ENCODE results near the gene MYL3.

MYL3 gene

GRCh38 chr3:46899151-46900006 is 36.1 kb upstream of the MYL3 start:
- DNase-seq (ENCODE audit: low spot score), result no peak

DNA sequence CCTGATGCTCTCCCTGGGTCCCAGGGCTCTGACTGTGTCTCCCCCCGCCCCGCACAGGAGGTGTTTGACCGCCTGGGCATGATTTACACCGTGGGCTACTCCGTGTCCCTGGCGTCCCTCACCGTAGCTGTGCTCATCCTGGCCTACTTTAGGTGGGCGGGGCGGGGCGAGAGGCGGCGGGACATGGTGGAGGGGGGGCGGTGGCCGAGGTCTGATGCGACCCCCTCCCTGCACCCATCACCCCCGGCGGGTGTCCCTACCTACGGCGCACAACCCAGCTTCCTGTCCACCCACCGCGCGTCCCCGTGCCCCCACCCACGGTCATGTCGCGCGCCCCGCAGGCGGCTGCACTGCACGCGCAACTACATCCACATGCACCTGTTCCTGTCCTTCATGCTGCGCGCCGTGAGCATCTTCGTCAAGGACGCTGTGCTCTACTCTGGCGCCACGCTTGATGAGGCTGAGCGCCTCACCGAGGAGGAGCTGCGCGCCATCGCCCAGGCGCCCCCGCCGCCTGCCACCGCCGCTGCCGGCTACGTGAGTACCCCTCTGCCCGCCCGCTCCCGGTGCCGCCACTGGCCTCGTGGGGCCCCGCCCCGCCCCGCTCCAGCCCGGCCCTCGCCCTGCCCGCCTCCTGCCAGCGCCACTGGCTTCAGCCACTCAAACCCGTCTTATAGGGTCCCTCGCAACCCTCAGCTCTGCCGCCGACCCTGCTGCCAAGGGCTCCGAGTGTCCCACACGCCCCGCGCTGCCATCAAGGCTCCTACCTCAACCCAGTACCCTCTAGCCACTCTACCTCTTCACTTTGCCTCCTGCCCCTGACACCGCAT is 35.3 kb upstream of the MYL3 start:
- DNase-seq (ENCODE audit: low spot score), result no peak

DNA sequence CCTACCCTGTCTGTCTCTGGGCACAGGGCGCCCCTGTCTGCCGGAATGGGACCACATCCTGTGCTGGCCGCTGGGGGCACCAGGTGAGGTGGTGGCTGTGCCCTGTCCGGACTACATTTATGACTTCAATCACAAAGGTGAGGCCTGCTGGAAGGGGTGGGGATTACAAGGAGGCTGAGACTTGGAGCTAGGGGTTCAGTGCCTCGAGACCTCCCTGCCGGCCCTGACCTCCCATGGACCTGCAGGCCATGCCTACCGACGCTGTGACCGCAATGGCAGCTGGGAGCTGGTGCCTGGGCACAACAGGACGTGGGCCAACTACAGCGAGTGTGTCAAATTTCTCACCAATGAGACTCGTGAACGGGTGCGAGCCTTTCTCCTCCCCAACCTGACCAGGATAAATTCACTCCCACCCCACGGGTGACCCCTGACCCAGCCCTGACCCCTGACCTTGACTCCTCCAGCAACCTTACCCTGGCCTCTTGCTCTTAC is 34.6 kb upstream of the MYL3 start:
- DNase-seq (ENCODE audit: low spot score), result no peak

- no peak for DNase-seq (ENCODE audit: low spot score)
Observed at GRCh38 chr3:46897031-46897430, 33.8 kb upstream of the MYL3 start.

GRCh38 chr3:46896386-46896785 is 33.1 kb upstream of the MYL3 start:
- no peak for DNase-seq (ENCODE audit: low spot score)

DNA sequence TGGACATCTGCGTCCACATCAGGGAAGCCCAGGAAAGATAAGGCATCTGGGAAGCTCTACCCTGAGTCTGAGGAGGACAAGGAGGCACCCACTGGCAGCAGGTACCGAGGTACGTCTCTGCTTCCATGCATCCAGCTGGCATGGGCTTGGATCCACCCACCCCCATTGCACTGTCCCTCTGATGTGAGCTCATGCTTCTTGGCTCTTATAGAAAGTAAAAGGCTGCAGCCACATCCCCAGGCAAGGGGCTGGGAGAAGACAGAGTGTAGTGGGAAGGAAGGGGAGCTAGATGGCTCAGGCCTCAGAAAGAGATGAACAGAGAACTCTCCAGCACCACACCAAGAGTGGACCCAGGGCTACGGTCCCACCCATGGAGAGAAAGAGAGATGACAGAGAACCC is 32.5 kb upstream of the MYL3 start:
- DNase-seq (ENCODE audit: low spot score), result no peak

DNA sequence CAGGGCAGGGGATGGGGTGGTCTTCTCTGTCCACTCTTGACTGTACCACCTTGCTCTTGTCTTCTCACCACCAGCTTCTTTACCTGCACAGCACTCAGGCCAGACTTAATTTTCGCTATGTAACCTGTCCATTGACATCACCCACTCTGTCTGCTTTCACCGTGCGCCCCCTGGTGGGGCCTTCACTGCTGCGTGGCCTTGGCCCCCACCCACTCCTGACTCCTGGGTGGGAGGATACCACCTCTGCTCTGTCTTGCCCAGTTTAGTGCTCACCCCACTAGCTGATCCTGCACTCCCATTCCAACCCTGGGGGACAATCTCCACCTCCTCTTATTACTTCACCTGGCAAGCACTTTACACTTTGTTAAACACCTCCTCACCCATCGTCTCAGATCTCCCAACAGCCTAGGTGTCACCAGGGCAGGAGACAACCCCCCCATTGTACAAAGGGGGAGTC is 32.0 kb upstream of the MYL3 start:
- peak; percentile 94 for DNase-seq (ENCODE audit: low spot score)

- DNase-seq (ENCODE audit: low spot score), result no peak
Observed at GRCh38 chr3:46894256-46894655, 31.0 kb upstream of the MYL3 start.

DNA sequence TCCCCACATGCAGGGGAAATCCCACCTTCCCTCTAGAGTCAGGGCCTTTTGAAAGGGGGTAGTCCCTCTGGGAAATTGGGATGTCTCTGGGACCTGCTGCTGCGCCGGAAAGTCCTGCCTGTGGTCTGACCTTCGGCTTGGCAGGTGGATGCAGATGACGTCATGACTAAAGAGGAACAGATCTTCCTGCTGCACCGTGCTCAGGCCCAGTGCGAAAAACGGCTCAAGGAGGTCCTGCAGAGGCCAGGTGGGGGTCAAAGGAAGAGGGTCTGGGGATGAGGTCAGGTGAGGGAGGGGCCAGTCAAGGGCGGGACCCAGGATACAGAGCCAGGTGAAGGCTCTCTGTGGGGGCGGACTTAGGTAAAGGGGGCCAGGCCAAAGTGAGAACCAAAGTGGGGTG is 30.5 kb upstream of the MYL3 start:
- DNase-seq (ENCODE audit: low spot score), result no peak

GRCh38 chr3:46893146-46893748 is 30.0 kb upstream of the MYL3 start:
- no peak for DNase-seq (ENCODE audit: low spot score)

GRCh38 chr3:46892285-46893145 is 29.3 kb upstream of the MYL3 start:
- peak; percentile 54 for DNase-seq (ENCODE audit: low spot score)

- no peak for DNase-seq (ENCODE audit: low spot score)
Observed at GRCh38 chr3:46891132-46891531, 27.9 kb upstream of the MYL3 start.

- no peak for DNase-seq (ENCODE audit: low spot score)
Observed at GRCh38 chr3:46890132-46890531, 26.9 kb upstream of the MYL3 start.

DNA sequence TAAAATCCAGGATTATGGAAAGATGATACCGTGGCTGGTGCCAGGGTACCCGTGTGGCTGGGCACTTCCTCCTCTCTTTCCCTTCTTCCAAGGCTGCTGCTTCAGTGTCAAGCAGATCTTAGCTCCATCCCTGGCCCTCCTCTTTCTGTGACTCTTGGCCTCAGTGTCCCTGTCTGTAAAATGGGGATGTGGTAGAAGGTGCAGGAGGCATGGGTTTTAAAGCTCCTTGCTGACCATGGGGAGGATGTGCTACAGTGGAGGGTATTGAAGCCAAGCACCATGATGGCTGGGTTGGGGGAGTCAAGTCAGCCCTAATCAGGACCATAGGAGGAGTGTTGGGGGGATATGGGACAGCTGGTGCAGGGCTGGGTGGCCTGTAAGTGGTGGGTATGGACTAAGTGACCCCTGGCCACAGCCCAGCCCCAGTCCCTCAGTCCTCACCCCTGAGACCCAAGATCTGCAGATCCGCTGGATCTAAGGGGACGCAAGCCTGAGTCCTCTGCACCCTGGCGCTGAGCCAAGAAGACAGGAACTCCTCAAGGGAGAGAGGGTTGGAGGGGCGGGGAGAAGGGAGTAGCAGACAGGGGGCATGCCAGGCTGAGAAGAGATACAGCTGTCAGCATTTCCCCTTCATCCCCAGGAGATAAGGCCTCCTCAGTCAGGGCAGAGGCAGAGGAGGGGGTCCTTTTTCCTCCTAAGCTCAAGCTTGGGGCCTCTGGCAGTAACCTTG is 26.3 kb upstream of the MYL3 start:
- no peak for DNase-seq (ENCODE audit: low spot score)

GRCh38 chr3:46888705-46889104 is 25.5 kb upstream of the MYL3 start:
- no peak for DNase-seq (ENCODE audit: low spot score)

- DNase-seq (ENCODE audit: low spot score), result no peak
Observed at GRCh38 chr3:46887980-46888494, 24.8 kb upstream of the MYL3 start.

DNA sequence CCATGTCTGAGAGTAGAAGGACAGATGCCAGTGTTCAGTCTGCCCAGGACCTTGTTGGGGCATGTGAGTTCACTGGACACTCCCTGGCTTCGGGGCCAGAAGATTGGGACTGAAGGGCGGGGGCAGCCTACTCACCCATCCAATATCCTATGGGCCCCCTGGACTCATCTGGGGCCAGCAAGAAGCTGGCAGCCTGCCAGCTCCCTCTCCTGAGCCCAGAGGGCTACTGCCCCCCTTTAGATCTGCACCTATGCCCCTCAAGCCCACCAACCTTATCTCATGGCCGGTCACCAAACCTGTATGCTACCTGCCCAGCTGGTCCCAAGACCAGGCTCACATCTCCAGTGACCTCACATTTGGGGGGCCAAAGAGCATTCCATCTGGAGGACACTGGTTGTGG is 22.4 kb upstream of the MYL3 start:
- DNase-seq (ENCODE audit: low spot score), result no peak

DNA sequence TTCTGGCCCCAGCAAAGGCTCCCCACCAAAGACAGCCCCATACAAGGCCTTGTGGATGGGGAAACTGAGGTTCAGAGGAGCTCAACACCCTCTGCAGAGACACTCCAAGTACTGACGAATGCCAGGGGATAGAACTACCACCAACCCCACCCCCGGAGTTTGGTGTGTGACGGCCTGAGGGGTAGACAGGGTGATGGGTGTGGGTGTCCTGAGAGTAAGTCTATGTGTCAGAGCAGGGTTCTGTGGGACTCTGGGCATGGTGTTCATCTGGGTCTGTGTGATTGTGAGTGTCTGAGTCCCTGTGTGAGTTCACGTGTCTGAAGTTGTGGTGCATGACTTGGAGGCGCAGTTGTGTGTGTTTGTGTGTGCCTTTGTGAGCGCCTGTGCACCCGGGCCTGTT is 21.7 kb upstream of the MYL3 start:
- DNase-seq (ENCODE audit: low spot score), result no peak

DNA sequence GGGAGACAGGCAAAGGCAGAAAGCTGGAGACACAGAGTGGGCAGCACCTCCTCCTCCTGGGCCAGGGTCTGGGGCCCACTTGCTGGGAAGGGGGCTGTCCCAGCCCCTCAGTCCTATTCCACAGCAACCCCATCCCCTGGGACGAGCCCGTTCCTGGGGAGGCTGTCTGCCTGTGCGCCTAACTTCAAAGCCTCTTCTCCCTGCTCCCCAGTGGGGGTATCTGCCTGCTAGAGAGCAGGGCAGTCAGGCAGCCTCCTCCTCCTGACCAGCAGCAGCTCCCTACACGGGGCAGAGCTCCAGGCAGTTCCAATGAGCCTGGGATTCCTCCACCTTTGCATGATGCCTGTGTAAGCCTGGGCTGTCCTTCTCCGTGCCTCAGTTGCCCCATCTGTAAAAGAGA is 21.2 kb upstream of the MYL3 start:
- no peak for DNase-seq (ENCODE audit: low spot score)

DNA sequence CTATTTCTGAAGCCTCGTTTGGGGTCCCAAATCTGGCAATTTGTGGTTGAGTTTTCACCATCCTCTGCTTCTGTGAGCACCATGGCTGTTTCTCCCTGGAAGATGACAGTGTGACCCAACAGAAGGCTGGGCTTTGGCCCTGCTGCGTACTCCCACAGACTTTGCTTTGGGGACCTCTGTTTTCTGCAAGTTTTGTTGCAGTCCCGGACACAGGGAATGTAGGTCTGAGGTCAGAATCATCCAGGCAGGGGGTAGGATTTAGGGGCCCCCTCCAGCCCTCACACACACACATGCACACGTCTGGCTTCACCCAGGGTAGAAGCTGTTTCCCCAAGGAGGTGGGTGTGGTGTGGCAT is 20.6 kb upstream of the MYL3 start:
- DNase-seq (ENCODE audit: low spot score), result no peak

All from HuH-7 (cell line).